MG63 (cell line): ENCODE results near the gene PMM2. TPM values are rescaled to one million over a fixed set of nuclear protein-coding genes. Genes with fewer than 3 reads are reported as not detected.

ENCODE experiments used
- DNase-seq: peaks from one replicate; pipeline ENCODE4 v3.0.0-alpha.2; 2020
- H3K27me3 ChIP-seq: fragments of 250-450 bp; sonication (Bioruptor Pico); 2 replicates; pipeline ENCODE4 v1.5.1; 2020; ENCODE audit warnings: mild to moderate bottlenecking, moderate library complexity
- H3K36me3 ChIP-seq: fragments of 250-450 bp; sonication (Bioruptor Pico); 2 replicates; pipeline ENCODE4 v1.5.1; 2020; ENCODE audit warnings: mild to moderate bottlenecking, moderate library complexity
- H3K4me3 ChIP-seq: fragments of 250-450 bp; sonication (Bioruptor Pico); 2 replicates; pipeline ENCODE4 v1.5.1; 2020; ENCODE audit warnings: mild to moderate bottlenecking, moderate library complexity
- H3K9me3 ChIP-seq: fragments of 250-450 bp; sonication (Bioruptor Pico); 2 replicates; pipeline ENCODE4 v1.5.1; 2020; ENCODE audit warnings: mild to moderate bottlenecking, moderate library complexity
- total RNA-seq: library from RNA; depleted of rRNA; stranded (reverse); fragments of >200 nt; shearing (Covaris generic); gene quantifications from 2 replicates; pipeline ENCODE4 v1.2.3, GENCODE V29; 2014; ENCODE audit warnings: low replicate concordance

The PMM2 gene
- total RNA-seq, 1 experiment from 2014 or later: 53.1 TPM

DNA sequence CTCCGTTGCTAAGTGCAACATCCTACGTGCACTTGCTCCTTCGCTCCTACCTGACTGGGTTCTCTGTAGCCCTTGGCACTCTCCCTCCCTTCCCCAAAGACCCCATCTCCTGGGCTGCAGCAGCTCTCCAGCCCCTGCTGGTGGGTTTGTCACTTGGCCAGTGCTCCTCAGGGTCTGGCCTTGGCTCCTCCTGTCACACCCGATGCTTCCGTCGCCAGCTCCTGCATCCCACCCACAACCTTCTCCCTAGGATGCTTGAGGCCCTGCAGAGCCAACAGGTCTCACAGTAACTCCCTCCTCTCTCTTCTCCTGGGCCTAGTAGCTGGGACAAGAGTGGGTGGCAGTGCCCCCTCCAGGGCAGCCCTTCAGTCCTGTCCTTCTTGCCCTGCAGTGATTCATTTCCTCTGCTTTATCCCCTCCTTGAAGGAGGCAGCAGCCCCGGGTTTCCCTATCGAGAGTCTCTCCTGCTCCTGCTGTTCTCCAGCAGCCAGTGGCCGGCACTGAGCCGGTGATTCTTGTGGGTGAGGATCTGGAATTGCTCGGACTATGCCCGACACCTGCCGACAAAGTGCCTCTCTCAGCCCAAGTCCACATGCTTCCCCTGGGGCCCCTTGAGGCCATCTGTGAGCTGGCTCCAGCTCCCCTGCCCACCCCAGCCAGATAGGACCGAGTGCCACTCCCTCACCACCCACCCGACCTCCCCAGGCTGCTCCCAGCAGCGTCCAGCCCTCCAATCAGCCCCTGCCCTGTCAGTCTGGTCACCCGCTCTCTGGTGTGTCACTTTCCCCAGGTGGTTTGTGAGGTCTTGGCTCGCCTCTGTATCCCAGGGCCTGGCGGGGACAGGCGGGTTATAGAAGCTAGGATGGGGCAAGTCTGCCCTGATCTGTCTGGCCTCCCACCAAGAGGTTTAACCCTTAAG, 88.3 kb downstream of the PMM2 start:
- Histone ChIP-seq H3K27me3 (no peaks in the 10 kb centered on the region), H3K36me3 (peaks cover 40% of the 10 kb centered on the region), H3K9me3 (no peaks in the 10 kb centered on the region), H3K4me3 (no peak overlapping the region)
- peak; percentile 49 for DNase-seq

GRCh38 chr16:8886593-8887430, 89.2 kb downstream of the PMM2 start:
- no peaks in the 10 kb centered on the region for H3K9me3 ChIP-seq
- no peak overlapping the region for H3K4me3 ChIP-seq
- H3K27me3 ChIP-seq: no peaks in the 10 kb centered on the region
- no peak for DNase-seq
- H3K36me3 ChIP-seq: peaks cover 49% of the 10 kb centered on the region

- Histone ChIP-seq H3K27me3 (no peaks in the 10 kb centered on the region), H3K36me3 (peaks cover 53% of the 10 kb centered on the region), H3K4me3 (no peak overlapping the region), H3K9me3 (no peaks in the 10 kb centered on the region)
- DNase-seq: no peak
Observed at GRCh38 chr16:8887431-8887765, 89.8 kb downstream of the PMM2 start.

DNA sequence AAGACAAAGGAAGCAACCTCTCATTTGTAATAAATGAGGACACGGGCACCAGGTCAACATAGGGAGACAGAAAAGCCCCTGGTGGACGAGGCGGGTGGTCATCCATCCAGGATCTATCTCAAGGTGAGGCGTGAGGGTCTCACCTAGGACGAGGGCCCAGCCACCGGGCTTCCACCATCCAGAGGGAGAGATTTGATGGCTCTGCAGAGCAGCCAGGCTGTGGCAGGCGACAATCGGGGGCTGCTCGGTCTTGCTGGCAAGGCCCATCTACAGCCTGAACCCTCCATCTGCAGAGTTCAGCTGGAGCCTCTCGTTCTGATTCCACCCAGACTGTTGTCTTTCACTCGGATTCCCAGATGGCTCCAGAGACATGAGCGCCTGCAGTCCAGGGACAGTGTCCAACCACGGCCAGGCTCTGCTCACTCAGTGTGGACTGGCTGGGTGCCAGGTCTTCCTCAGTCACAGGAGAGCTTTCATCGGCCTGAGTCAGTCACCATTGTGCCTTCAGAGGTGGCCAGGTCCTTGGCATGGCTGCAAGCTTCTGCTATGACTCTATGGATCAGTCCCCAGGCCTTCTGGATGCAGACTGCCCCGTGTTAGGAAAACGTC, 90.4 kb downstream of the PMM2 start:
- peak; percentile 55 for DNase-seq
- H3K9me3 ChIP-seq: no peaks in the 10 kb centered on the region
- H3K4me3 ChIP-seq: no peak overlapping the region
- H3K27me3 ChIP-seq: no peaks in the 10 kb centered on the region
- H3K36me3 ChIP-seq: peaks cover 57% of the 10 kb centered on the region

GRCh38 chr16:8888951-8889892, 91.6 kb downstream of the PMM2 start:
- no peak for DNase-seq
- Histone ChIP-seq H3K4me3 (no peak overlapping the region), H3K36me3 (peaks cover 68% of the 10 kb centered on the region), H3K27me3 (no peaks in the 10 kb centered on the region), H3K9me3 (no peaks in the 10 kb centered on the region)

GRCh38 chr16:8889893-8890548, 92.4 kb downstream of the PMM2 start:
- DNase-seq: no peak
- Histone ChIP-seq H3K4me3 (no peak overlapping the region), H3K9me3 (no peaks in the 10 kb centered on the region), H3K36me3 (peaks cover 76% of the 10 kb centered on the region), H3K27me3 (no peaks in the 10 kb centered on the region)

GRCh38 chr16:8890549-8890921, 92.9 kb downstream of the PMM2 start:
- no peak for DNase-seq
- Histone ChIP-seq H3K4me3 (no peak overlapping the region), H3K36me3 (peaks cover 82% of the 10 kb centered on the region), H3K27me3 (no peaks in the 10 kb centered on the region), H3K9me3 (no peaks in the 10 kb centered on the region)

- no peak for DNase-seq
- no peak overlapping the region for H3K4me3 ChIP-seq
- H3K9me3 ChIP-seq: no peaks in the 10 kb centered on the region
- no peaks in the 10 kb centered on the region for H3K27me3 ChIP-seq
- peaks cover 90% of the 10 kb centered on the region for H3K36me3 ChIP-seq
Observed at GRCh38 chr16:8892101-8892575, 94.5 kb downstream of the PMM2 start.

DNA sequence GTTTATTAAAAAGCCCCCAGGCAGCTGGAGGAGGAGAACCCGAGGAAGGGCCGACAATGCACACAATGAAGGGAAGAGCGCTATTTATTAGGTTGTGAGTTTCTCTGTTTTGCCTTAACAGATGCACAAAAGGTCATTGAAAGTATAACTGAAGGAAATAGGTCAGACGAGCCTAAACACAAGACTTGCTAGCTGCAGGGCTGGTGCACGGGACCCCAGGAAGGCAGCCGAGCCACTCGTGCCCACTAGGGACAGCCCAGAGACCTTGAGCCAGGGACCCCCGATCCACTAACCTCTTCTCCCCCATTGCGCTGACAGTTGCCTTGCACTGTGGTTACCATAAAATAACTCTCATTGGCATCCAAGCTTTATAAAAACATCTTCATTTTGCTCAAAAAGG, 95.8 kb downstream of the PMM2 start:
- Histone ChIP-seq H3K36me3 (peaks cover 87% of the 10 kb centered on the region), H3K9me3 (no peaks in the 10 kb centered on the region), H3K27me3 (no peaks in the 10 kb centered on the region), H3K4me3 (no peak overlapping the region)
- DNase-seq: no peak

DNA sequence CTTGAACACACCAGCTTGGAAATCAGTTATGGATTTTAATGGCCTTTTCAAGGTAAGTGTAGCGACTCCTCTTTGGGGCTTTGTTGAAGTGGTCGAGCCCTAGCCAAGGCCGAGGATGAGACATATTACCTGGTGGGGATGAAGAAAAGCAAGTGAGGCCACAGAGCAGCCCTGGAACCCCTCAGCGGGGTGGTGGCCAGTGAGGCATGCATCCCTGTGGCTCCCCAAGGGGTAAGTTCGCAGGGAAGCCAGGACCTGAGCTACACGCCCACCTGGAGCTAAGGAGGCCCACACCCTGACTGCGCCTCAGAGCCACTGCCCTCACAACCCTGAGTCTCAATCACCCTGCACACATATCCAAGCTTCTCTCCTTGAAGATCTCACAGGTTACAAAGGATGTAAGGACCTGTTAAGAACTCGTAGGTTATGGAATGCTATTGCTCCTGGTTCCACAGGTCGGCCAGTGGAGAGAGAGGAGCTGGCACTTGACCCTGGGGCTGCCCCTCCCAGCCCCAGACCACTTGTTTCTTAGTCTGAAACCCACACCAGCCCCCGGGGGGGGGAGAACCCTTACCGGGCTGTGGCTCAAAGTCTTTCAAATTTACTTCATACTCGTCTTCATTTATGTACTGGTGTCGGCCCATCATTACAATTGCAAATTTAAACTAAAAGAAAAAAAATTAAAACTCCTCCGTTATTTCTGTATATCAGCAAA, 96.5 kb downstream of the PMM2 start:
- Histone ChIP-seq H3K36me3 (peaks cover 87% of the 10 kb centered on the region), H3K27me3 (no peaks in the 10 kb centered on the region), H3K9me3 (no peaks in the 10 kb centered on the region), H3K4me3 (no peak overlapping the region)
- DNase-seq: no peak

- Histone ChIP-seq H3K4me3 (no peak overlapping the region), H3K9me3 (no peaks in the 10 kb centered on the region), H3K27me3 (no peaks in the 10 kb centered on the region), H3K36me3 (peaks cover 88% of the 10 kb centered on the region)
- no peak for DNase-seq
Observed at GRCh38 chr16:8894736-8895334, 97.2 kb downstream of the PMM2 start.

DNA sequence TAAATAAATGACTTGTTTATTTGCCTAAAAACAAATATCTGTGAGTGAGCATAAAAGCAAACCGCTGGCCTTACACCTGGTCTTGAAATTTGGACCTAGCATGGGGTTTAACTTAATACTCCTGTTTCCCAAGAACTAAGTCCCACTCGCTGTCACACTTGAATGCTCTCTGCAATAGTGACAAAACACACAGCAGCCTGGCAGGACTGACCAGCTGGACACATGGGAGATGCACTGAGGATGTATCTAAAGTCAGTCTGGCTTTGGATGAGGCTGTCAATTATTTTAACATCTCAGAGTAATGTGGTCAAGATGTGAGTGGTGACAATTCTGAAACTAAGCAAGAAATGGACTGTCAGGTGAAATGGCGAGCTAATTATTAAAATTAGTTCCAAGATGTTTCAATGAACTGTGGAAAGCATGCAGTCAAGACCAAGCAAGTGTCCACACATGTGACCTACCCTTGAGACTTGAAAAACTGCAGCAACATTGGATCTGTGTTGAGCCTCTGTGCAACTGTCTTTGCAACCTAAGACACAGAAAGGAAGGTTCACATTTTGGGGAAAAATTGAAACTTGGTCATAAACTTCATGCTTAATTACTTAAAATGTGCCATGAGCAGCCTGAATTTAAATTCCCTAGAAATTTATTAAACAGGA, 101.2 kb downstream of the PMM2 start:
- DNase-seq: no peak
- Histone ChIP-seq H3K27me3 (no peaks in the 10 kb centered on the region), H3K4me3 (no peak overlapping the region), H3K36me3 (peaks cover 91% of the 10 kb centered on the region), H3K9me3 (no peaks in the 10 kb centered on the region)
